Measurements from ENCODE around the gene EIF4B. TPM values are rescaled to one million over a fixed set of nuclear protein-coding genes. Genes with fewer than 3 reads are reported as not detected.

EIF4B gene
- total and polyA plus RNA-seq, 2 of the 8 experiments (the other 6 are each of a cell fraction or from before 2014, with no cell fraction given): 269 to 816 TPM

GRCh38 chr12:53070877-53071492 lies 64.7 kb downstream of the EIF4B start:
- Histone ChIP-seq H4K5ac (ENCODE audit: insufficient read length, low read depth, low read length) (no peak overlapping the region), H3K4me2 (ENCODE audit: insufficient read depth in 1 of 2, low read depth in 2 of 2, low read length in 2 of 2) (no peak overlapping the region), H3K9ac (replicated peaks in 1 of 4; ENCODE audit: extremely low read depth in 1 of 4, low read depth in 3 of 4, low read length in 3 of 4) (no peak overlapping the region; a peak in 2 of 7 replicates), H3K79me1 (ENCODE audit: low read depth, low read length) (no peaks in the 10 kb centered on the region), H3K79me2 (ENCODE audit: control insufficient read depth in 1 of 2, insufficient read depth in 2 of 2, low read length in 2 of 2) (no peaks in the 10 kb centered on the region), H2BK12ac (ENCODE audit: low read depth, low read length) (no peak overlapping the region), H2BK20ac (ENCODE audit: low read length) (no peak overlapping the region), H3K56ac (replicated peaks; ENCODE audit: insufficient read length, low read depth, low read length) (no peak overlapping the region), H4K20me1 (replicated peaks in 1 of 2; ENCODE audit: control insufficient read depth in 1 of 2, insufficient read depth in 2 of 2, low read length in 2 of 2) (peaks cover 2 to 4% of the 10 kb centered on the region in 2 experiments), H3K9me3 (ENCODE audit: insufficient read depth in 2 of 2, low read depth in 1 of 2, low read length in 1 of 2) (no peaks in the 10 kb centered on the region), H3K23me2 (ENCODE audit: low read depth, low read length) (no peaks in the 10 kb centered on the region), H3K27ac (ENCODE audit: low read depth, low read length) (no peak overlapping the region), H3K27me3 (replicated peaks in 1 of 4; ENCODE audit: control insufficient read depth in 3 of 4, extremely low read depth in 1 of 4, insufficient read depth in 3 of 4, low read length in 3 of 4) (peaks cover 0 to 2% (median 0%) of the 10 kb centered on the region in 4 experiments; a peak in 2 of 7 replicates), H4K8ac (ENCODE audit: extremely low read depth, insufficient read depth, low read length) (no peak overlapping the region; the same call in 1 of the 2 replicates), H3K36me3 (ENCODE audit: control insufficient read depth in 2 of 4, insufficient read depth in 4 of 4, low read length in 3 of 4) (peaks cover 0 to 4% (median 2%) of the 10 kb centered on the region in 4 experiments; a peak in 2 of 8 replicates), H2BK15ac (ENCODE audit: low read length) (no peak overlapping the region), H2AFZ (ENCODE audit: low read length) (no peak overlapping the region), H2BK5ac (ENCODE audit: low read depth, low read length) (no peak overlapping the region), H2AK5ac (ENCODE audit: low read depth, low read length) (no peak overlapping the region), H3K18ac (ENCODE audit: extremely low read depth, low read length) (no peak overlapping the region), H2BK120ac (replicated peaks; ENCODE audit: low read depth, low read length) (no peak overlapping the region), H3K4me3 (ENCODE audit: extremely low read depth in 1 of 4, insufficient read depth in 2 of 4, low read depth in 3 of 4, low read length in 4 of 4) (no peak overlapping the region), H3K14ac (ENCODE audit: insufficient read length) (no peak overlapping the region), H3K4me1 (replicated peaks in 1 of 4; ENCODE audit: control insufficient read depth in 3 of 4, insufficient read depth in 4 of 4, low read length in 3 of 4) (peaks cover 4 to 16% (median 10%) of the 10 kb centered on the region in 4 experiments), H3K23ac (ENCODE audit: insufficient read length) (no peak overlapping the region), H3K4ac (replicated peaks; ENCODE audit: insufficient read length, low read depth, low read length) (no peak overlapping the region), H4K91ac (replicated peaks; ENCODE audit: insufficient read length, low read length) (no peak overlapping the region)
- POLR2A ChIA-PET (ENCODE audit: partially characterized antibody): interaction anchor here (0.9 to 2.4 kb wide), 5 partner anchors 9 to 28 kb away, joined by 3 to 11 read pairs (median 4); partner anchors contain the start of genes IGFBP6 and TNS2
- no peak for TF ChIP-seq CEBPB (IDR thresholded peaks at IDR 0.05; ENCODE audit: low read depth, low read length)
- no peak for TF ChIP-seq E2F6 (IDR thresholded peaks at IDR 0.05)
- TF ChIP-seq BRCA1 (IDR thresholded peaks at IDR 0.05; ENCODE audit: low read depth, low read length): no peak
- no peak for TF ChIP-seq CBX5 (IDR thresholded peaks at IDR 0.05; ENCODE audit: low read depth, low read length)
- WGBS, 2 experiments (ENCODE audit: extremely low coverage in 1 of 2, insufficient coverage in 1 of 2, insufficient read length in 1 of 2, insufficient replicate concordance in 2 of 2, low coverage in 1 of 2, low lambda C conversion rate in 2 of 2, missing lambda C conversion rate in 1 of 2): 78% methylated on average over 7 of the region's 7 CpGs; no CpG with 5 or more reads in 1 of the 2 experiments
- no peak for FAIRE-seq
- CTCF ChIA-PET (ENCODE audit: partially characterized antibody): interaction anchor here (0.7 to 22.4 kb wide), 12 partner anchors 5 to 143 kb away, joined by 3 to 531 read pairs (median 4); partner anchors contain the start of genes IGFBP6, SOAT2 and SPRYD3
- DNase-seq (ENCODE audit: low read depth in 1 of 2, low spot score in 2 of 2): no peak
